Fibroblast of skin of right quadriceps (primary cell): ENCODE measurements around the gene AUTS2.

Experiments used
- DNase-seq: peaks from one replicate; pipeline ENCODE4 v3.0.0-alpha.2; 2013

AUTS2 gene

DNA sequence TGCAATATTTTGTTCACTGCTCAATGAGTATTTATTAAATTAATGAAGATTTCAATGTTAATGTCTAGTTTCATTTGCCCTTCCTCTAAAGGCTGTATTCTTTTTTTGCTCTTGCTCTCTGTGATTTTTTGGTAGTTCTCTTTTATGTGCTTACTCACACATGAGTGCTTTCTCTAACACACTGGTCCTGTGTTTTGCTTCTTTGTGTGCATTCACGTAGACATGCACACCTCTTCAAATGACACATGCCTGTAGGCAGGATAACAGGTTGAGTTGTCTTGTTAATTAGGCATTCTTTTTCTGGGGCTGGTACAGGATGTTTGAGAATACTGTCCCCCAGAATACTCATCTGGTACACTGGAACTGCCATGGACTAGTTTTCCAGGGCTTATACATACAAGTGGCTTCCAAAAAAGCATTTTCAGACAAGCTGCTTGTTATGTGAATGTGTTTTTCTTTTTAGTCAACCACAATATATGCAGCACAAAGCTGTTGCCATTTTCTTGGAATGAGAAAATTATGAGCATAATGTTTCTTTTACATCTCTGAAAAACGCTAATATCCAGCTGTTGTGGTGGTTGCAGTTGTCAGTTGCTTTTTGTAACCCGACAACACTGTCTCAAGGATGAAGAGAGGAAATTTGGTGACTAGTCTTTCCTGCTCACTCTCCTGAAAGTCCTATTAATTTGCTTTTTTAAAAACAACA, 416.4 kb downstream of the AUTS2 start:
- DNase-seq = no peak

DNA sequence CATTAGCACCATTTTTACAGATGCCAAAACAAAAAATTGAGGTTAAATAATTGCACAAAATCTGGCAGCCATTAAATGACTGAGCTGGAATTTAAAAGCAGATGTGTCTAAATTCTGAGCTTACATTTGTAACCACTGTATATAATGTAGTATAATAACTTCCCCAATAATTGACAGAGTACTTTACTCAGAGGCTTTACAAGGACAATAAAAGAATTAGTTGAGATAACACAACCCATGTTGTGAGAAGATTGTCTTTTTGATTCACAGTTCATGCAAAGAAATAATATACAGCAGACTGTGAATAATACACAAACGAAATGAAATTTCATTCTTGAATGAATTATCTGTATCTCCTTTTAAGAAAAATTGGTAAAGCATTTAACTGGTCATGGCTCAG, 417.1 kb downstream of the AUTS2 start:
- no peak for DNase-seq

DNA sequence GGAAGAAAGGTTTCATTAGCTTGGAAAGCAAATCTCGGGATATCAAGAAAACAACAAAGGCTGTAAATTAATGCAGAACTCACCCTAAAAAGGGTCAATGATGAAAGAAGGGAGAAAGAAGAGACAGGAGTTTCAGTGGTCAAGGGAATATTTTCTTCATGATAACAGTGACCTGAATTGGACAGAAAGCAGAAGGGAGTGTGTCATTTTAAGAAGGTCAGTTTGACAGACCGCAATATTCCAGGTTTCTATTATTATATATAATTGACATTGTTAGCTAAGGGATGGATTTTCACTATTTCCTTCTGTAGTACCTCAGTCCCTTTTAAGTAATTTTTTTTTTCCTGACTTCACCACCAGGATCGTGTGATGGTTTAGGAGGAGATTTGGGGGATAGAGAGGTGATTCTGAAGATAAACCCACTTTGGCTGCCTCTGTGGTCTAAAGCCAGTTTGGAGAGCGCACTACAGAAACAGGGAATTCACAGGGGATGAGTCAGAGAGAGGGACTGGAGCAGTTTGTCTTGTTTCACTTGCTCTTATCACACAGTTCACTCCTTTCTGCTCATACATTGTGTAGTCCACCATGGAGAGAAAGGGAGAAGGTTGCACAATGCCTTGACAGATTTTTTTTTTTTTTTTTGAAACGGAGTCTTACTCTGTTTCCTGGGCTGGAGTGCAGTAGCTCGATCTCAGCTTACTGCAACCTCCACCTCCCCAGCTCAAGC, 417.9 kb downstream of the AUTS2 start:
- DNase-seq = peak; percentile 81

DNA sequence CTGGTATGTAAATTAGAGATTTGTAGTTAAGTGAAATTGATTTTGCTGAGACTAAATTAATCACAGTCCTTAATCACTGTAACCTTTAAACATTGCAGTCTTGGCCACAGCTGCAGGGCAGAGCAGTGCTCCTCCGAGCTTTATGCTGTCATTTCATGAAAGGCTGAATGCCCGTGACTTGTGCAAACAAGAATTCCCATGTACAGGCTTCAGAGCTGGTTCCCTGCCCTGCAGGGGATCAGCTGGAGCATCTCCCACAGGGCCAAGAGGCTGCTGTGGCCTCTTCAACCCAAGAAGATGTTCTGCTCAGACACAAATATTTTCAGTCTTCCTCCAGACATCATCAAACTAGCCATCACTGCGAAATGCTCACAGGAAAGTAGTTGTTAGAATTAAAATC, 419.1 kb downstream of the AUTS2 start:
- no peak for DNase-seq

DNA sequence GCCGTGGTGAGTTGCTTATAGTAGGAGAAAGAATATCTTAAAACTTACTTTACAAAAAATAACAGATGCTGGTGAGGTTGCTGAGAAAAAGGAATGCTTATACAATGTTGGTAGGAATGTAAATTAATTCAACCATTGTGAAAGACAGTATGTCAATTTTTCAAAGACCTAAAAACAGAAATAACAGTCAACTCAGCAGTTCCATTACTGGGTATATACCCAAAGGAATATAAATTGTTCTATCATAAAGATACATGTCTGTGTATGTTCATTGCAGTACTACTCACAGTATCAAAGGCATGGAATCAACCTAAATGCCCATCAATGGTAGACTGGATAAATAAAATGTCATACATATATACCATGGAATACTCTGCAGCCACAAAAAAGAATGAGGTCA, 420.4 kb downstream of the AUTS2 start:
- DNase-seq = no peak

DNA sequence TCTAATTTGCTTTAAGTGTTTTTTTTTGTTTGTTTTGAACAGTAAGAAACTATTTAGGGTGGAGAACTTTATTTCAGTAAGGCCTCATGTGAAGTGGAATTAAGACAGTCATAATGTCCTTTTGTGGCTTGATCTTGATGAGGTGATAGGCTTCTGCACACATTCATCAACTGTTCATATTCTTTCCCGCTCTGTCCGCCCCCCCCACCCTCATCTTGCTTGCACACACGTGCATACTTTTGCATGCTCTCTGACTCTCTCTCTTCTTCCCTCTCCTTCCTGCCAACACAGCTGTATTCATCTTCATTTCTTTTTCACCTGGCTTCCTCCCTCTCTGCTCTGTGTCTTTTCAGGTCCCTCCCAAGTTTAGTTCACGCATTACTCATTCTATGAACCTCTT, 429.6 kb downstream of the AUTS2 start:
- DNase-seq = no peak

DNA sequence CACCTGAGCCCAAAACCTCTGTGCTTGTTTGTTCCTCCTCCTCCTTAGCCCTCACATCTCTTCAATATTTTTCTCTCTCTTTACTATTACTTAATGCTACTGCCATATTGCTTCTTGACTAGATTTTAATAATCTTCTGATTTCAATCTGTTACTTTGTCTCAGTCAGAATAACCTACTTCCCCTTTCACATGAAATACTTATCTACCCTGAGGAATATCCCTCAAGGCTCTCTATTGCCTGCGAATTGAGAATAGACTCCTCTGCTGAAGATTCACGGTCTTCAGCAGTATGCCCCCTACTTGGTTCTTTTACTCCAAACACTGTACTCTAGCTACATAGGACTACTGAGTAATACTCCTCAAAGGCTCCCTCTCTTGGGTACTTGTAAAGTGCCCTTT, 430.3 kb downstream of the AUTS2 start:
- DNase-seq = no peak

DNA sequence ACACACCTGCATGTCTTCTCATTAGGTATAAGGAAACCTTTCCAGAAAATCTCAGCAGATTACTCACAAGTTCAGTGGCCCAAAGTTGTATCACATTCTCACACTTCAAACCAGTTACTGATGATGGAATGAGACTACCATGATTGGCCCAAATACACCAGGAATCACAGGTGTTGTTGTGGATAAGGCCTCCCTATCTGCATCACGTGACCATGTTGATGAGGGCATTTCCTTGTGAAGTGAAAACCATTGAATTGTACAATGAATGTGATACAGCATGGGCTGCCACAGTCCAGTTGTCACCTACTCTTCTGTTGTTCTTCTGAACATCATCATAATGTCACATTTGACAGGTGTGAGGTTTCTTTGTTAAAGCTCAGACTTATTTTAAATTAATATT, 431.7 kb downstream of the AUTS2 start:
- no peak for DNase-seq

DNA sequence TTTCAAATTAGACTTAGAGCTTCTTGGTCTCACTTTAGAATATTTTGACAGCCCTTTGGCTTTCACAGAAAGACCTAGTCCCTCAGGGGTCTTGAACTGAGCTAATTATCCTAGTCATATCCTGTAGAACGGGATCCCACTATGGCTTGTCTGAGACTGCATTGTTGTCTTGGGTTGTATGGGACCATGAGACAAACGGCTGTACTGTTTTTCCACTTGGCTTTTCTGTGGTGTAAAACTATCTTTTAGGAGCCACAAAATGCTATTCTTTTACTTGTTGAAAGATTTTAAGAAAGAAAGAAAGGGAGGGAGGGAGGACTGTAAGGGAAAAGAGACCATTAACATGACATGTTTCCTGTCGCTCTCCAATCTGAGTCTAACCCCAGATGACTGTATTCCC, 432.5 kb downstream of the AUTS2 start:
- no peak for DNase-seq

DNA sequence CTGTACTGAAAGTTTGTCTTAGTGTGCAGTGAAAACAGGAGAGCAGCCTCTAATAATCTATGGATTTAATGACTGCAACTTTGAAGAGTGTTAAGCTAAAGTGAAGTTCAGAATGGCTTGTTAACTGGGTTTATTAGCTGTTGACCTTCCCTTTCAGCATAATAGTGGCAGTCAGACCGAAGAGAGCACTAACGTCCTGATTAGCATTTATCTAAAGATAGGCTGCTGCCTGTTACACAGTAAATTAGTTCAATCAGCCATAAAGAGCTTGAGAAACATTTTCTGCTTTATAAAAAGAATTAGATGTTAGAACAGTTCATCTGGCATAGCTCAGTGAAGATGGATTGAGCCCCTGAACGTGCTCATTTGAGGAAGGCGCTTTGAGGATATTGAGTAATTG, 433.0 kb downstream of the AUTS2 start:
- DNase-seq = no peak

DNA sequence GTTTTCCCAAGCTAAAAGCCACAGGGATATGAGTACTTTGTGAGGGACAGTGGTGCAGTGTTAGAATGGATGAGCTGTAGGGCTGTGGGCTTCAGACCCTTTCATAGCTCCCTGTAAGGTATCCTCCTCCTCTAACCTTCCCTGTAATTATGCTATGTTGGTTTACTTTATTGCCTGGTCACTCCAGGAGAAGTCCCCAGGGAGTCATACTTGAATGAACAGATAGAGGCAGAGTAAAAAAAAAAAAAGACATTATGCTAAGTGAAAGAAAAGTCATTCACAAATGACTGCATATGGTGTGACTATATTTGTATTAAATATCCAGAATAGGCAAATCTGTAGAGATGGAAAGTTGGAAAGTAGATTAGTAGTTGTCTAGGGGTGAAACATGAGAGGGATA, 434.4 kb downstream of the AUTS2 start:
- no peak for DNase-seq

DNA sequence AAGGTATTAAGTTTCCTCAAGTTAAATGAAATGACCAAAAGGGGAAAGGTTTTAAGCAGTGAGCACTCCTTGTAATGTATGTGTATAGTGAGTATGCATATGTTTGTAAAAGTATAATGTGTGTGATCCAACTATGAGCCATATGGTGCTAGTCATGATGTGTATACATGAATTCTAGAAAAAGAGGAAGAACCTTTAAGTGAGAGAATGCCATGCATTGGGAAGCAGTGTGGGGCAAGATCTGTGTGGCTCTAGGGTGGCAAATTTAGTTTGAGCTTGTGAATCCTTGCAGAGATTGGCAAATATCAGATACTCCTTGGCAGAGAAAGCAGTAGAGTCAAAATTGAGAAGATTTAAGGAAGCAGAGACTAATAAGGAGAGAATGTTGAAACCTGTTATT, 435.0 kb downstream of the AUTS2 start:
- no peak for DNase-seq

DNA sequence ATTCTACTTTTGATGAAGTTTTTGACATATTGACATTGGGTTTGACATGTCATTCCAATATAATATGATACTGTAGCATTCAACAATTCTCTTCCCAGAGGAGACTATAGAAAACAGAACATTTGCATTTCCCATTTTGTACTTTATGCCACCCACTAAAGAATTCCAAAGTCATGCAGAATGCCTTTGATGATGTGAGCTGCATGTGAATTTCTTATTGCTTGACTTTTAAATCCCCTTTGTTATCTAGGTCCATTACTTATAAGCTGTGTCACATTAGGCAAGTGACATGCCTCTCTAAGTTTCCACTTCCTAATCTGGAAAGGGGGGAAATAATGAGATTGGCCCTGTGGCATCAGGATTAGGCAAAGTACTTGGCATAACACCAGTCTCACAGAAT, 436.7 kb downstream of the AUTS2 start:
- DNase-seq = no peak

DNA sequence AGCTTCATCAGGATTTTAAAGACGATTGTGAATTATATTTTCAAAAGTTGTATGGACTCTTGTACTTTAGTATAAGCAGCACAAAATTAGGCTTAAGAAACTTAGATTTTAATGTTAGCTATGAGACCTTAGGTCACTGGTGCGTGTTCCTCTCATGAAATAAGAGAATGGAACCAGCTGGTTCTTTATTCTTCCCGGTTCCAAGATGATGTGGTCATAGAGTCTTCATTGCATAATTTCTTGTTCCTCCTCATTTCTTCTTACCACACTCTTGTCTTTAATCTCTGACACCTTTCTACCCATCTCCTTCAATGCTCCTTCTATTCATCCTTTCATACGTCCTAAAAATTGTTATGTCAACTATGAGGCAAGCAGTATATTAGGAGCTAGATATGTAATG, 437.2 kb downstream of the AUTS2 start:
- no peak for DNase-seq

DNA sequence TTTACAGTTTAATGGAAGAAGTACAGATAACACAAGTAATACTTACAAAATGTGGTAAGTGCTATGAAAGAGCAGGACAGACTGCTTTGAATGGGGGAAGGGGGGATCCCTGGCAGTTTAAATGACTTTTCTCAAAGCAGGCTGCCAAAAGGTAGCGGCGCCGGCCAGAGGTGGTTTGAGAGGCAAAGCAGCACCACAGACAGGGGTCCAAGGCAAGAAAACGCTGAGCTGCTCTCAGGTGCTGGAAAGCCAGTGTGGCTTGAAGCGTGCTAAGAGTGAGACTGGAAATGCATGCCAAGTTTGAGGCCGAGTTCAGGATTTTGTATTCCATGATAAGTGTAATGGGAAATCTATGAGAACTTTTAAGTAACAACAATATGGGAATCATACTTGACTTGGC, 437.7 kb downstream of the AUTS2 start:
- no peak for DNase-seq

DNA sequence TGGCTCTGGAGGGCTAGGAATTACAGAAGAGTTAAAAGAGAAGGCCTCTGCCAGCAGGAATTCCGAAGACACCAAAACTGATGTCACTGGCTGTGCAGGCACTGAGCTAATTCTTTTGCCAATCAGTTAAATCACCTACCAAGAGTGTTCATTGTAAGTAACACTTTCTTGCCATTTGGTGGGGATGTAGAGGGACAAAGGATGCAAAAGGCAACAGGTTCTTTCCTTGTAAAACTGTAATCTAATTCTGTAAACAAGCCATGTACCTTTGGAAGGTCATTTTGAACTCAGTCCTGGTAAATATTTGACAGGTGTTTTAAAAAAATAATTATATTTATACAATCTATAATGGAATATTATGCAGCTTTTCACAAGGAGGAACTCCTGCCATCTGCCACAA, 438.4 kb downstream of the AUTS2 start:
- DNase-seq = no peak

DNA sequence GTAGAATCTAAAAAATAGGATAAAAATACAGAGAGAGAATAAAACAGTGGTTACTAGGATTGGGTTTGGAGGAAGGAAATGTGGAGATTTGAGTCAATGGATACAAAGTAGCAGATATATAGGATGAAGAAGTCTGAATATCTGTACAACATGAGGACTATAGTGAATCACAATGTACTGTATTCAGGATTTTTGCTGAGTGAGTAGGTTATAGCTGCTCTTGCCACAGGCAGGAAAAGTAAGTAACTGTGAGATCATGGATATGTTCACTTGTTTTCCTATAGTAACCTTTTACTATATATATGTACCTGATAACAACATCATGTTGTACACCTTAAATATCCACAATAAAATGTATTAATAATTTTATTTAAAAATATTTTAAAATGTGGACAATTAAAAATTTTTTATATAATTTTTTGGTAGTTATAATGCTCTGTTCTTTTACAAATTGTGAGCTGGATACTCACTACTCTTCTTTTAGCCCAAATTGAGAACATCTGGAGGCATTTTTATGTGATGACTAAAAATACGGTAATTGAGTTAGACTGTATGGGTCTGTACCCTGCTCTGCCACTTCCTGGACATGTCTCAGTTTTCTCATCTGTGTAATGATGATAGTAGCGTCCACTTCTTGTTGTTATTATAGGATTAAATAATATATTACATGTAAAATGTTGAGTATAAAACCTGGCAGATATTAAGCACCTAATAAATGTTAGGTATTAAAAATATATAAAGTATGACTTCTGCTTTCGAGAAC, 439.1 kb downstream of the AUTS2 start:
- peak; percentile 79 for DNase-seq

DNA sequence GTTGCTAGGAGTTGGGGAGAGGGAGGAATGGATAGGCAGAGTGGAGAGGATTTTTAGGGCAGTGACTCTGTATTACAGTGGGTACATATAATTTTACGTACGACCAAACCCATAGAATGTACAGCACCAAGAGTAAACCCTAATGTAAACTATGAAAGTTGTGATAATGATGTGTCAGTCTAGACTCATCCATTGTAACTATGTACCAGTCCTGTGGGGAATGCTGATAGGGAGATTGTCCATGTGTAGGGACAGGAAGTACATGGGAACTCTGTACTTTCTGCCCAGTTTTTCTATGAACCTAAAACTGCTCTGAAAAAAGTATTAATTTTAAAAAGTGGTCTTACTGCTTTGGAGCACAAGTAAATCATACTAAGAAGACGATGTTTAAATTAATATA, 441.8 kb downstream of the AUTS2 start:
- DNase-seq = no peak

DNA sequence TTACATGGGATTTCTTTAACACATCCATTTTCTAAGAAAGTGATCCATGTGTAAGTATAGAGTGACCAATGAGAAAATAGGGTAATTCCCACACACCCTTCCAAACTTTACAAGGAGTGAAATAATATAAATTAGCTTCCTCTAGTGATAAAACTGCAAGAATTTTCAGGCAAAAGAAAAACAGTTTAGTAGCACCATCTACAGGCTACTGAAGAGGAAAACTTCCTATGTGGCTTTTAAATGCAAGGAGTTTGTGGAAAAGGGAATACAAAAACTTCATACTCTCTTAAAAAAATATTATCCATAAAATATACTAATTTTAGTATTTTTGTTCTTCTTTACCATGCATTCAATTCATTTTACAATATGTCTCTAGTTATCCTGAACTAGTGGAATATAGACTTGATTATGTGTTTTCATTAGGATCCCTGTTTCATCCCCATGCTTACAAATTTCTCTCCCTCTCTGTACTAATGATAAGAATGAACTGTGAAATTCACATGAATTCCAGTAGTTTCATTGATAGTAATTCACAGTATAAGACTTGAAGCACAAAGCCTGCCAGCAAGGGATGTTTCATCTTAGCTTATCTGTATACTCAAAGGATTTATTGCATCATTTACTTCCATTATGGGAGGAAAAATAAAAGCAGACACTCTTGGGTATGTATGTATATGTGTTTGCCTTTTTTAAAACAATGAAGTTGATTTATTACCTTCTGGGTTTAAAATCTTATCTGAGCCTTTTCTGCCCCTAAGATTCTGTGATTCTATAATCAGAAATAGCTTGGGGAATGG, 442.9 kb downstream of the AUTS2 start:
- DNase-seq = peak; percentile 44

DNA sequence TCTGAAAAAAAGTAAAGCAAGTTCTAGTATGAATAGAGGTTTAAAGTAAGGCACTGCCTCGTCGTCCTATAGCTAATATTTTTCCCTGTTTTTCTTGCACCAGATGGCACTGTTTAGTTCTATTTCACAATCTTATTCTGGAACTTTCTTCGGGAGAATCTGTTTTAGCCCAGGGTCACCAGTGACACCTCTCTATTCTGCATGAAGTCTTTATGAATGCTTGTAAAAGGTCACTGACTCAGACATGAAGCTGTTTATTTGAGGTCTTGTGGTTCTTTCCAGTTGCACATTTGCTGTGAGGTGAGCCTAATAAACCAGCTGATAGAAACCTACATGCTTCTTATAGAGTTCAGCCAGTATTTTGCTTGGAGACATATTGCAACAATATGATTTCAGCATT, 444.3 kb downstream of the AUTS2 start:
- DNase-seq = peak; percentile 75

DNA sequence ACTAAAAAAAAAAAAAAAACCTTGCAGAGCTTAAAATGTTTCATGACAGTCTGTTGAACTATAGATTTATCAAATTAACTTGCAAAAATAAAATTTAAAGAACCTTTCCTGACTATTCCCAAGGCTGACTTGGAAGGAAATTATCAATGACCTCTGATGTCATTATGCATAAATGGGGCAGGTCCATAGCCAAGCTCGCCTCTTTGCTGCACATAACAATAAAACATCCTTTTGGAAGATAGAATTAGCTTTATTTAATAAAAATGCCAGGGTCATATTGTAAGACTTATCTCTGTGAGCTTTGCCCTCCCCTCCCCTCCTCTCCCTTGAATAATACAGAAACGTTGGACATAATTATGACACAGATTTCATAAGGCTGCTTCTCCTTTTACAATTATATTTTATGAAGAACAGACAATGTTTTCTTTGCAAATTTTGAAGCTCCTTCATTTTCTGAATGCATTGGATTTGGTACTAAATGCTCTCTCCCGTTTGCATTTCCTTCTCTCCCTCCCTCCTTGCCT, 444.8 kb downstream of the AUTS2 start:
- DNase-seq = no peak

DNA sequence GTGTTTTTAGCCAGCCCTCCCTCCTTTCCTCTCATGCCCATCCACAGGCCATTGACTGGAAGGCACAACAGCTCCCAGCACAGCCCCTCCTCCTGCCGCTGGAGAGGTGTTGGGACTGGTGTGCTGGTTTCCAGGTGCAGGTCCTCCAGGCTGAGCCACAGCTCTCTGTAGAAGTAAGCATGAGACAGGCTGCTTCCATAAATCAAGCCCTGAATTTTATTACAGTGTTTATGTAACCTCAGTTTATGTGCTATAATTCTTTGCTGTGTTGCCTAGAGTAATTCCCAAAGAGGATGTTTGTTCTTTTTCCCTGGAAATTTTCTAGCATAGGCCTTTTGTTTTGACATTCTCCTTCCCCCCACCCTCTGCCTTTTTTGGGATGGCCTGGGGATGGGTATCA, 445.8 kb downstream of the AUTS2 start:
- no peak for DNase-seq

DNA sequence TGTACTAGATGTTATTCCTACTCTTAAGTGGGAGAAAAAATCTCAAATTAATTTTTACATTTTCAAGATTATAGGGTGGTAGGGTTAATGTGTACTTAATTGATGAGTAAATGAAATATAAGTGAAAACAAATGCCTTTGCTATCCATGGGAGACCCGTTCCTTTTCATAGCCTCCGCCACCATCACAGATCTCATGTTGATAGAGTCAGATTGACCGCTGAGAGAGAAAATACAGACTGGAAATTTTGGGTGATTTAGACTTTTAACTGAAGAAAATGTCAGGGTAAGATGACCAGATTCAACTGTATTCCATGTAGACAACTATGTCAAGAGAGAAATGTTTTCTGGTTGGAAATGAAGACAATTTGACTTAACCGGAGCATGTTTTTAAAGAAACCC, 446.2 kb downstream of the AUTS2 start:
- DNase-seq = no peak
